Keratinocyte (primary cell): Measurements from ENCODE around the gene TPRN. TPM values are rescaled to one million over a fixed set of nuclear protein-coding genes. Genes with fewer than 3 reads are reported as not detected.
A peak's percentile ranks its signal among the peaks of the same experiment; 100 is the strongest.

ENCODE experiments used
- DNase-seq: peaks from one replicate; pipeline ENCODE4 v3.0.0-alpha.2; 2011; ENCODE audit warnings: low read depth, missing footprints, low spot score
- FAIRE-seq: peaks from 2 replicates; lab custom pipeline; 2011; peaks lifted over from hg19 to GRCh38; lab: Jason Lieb, UNC
- H2AFZ ChIP-seq: 2 replicates; pipeline ENCODE4 v1.6.0; 2012; ENCODE audit warnings: low read length, control low read depth, inconsistent platforms; ENCODE audit not compliant: control insufficient read depth
- H3K27ac ChIP-seq: 2 replicates; pipeline ENCODE4 v1.5.1; 2011; ENCODE audit warnings: low read length; ENCODE audit not compliant: control insufficient read depth, insufficient read depth
- H3K27me3 ChIP-seq: 3 replicates; pipeline ENCODE4 v1.6.0; 2011; ENCODE audit warnings: low read length; ENCODE audit not compliant: control insufficient read depth, insufficient read depth; ENCODE audit errors: extremely low read depth
- H3K36me3 ChIP-seq, 2 experiments: 2 replicates in 1 of 2; 3 replicates in 1 of 2; pipeline ENCODE4 v1.5.1; 2011; ENCODE audit warnings: low read length in 2 of 2, mild to moderate bottlenecking in 1 of 2; ENCODE audit not compliant: control insufficient read depth in 2 of 2, insufficient read depth in 2 of 2; ENCODE audit errors: extremely low read depth in 1 of 2
- H3K4me1 ChIP-seq: 3 replicates; pipeline ENCODE4 v1.5.1; 2011; ENCODE audit warnings: low read length; ENCODE audit not compliant: control insufficient read depth, insufficient read depth; ENCODE audit errors: extremely low read depth
- H3K4me2 ChIP-seq: 3 replicates; pipeline ENCODE4 v1.6.0; 2011; ENCODE audit warnings: low read depth, low read length; ENCODE audit not compliant: control insufficient read depth, insufficient read depth; ENCODE audit errors: extremely low read depth
- H3K4me3 ChIP-seq, 3 experiments: fragments of 200-600 bp in 1 of 3; sonication (generic) in 1 of 3; 2 replicates in 2 of 3; 3 replicates in 1 of 3; pipeline ENCODE4 v1.5.1; 2011 to 2016; ENCODE audit warnings: low read length in 3 of 3, mild to moderate bottlenecking in 3 of 3, control low read depth in 2 of 3, inconsistent platforms in 1 of 3, low read depth in 1 of 3, mixed read lengths in 1 of 3, mixed run types in 1 of 3, moderate library complexity in 1 of 3; ENCODE audit not compliant: control insufficient read depth in 2 of 3, insufficient read depth in 2 of 3; ENCODE audit errors: extremely low read depth in 1 of 3
- H3K79me2 ChIP-seq: 2 replicates; pipeline ENCODE4 v1.6.0; 2012; ENCODE audit warnings: low read length; ENCODE audit not compliant: control insufficient read depth, insufficient read depth
- H3K9ac ChIP-seq: 3 replicates; pipeline ENCODE4 v1.6.0; 2011; ENCODE audit warnings: low read length; ENCODE audit not compliant: control insufficient read depth, insufficient read depth; ENCODE audit errors: extremely low read depth
- H3K9me1 ChIP-seq: 3 replicates; pipeline ENCODE4 v1.6.0; 2011; ENCODE audit warnings: low read length; ENCODE audit not compliant: control insufficient read depth, insufficient read depth; ENCODE audit errors: extremely low read depth
- H3K9me3 ChIP-seq: 2 replicates; pipeline ENCODE4 v1.5.1; 2012; ENCODE audit warnings: low read depth, low read length; ENCODE audit not compliant: control insufficient read depth
- H4K20me1 ChIP-seq: 3 replicates; pipeline ENCODE4 v1.6.0; 2011; ENCODE audit warnings: low read length; ENCODE audit not compliant: control insufficient read depth, insufficient read depth; ENCODE audit errors: extremely low read depth
- EZH2 ChIP-seq: IDR thresholded peaks from one replicate; pipeline ENCODE4 v1.6.1; 2012; ENCODE audit warnings: inconsistent platforms, mild to moderate bottlenecking, low read length, moderate library complexity
- dilution Hi-C: fragments of 300-500 bp; cut with MboI; formaldehyde crosslinking; loops from one replicate; pipeline ENCODE4 v1.7.0; 2020; ENCODE audit warnings: low sequenced_read_pairs; ENCODE audit not compliant: extremely low pct_ligation_motif_present
- polyA plus RNA-seq, 5 experiments: library from polyadenylated mRNA; depleted of rRNA in 3 of 5; stranded (reverse) in 3 of 5; stranded (forward) in 1 of 5; unstranded in 1 of 5; fragments of >200 nt; gene quantifications; 1 replicate in 1 of 5; 2 replicates in 3 of 5; 3 replicates in 1 of 5; pipeline versions ENCODE4 v1.2.1 to v1.2.3, GENCODE V29; 2011 to 2012; ENCODE audit warnings: missing spikeins in 2 of 5, low read depth in 1 of 5, low replicate concordance in 1 of 5
- TF ChIP-seq, protein P1 (sequence below), 3 experiments: IDR thresholded peaks in 1 of 3; conservative IDR thresholded peaks in 1 of 3; optimal IDR thresholded peaks in 1 of 3; 2 replicates in 2 of 3; 3 replicates in 1 of 3; pipeline versions ENCODE3 to v1.5.1; 2011; ENCODE audit warnings: low read length in 3 of 3, mild to moderate bottlenecking in 3 of 3, moderate library complexity in 2 of 3, control low read depth in 1 of 3, inconsistent platforms in 1 of 3; ENCODE audit not compliant: insufficient read depth in 2 of 3; ENCODE audit errors: extremely low read depth in 1 of 3

TPRN gene
- polyA plus RNA-seq, 1 donor (not counting 4 experiments of a cell fraction or from before 2014, with no cell fraction given): 1.1 TPM

DNA sequence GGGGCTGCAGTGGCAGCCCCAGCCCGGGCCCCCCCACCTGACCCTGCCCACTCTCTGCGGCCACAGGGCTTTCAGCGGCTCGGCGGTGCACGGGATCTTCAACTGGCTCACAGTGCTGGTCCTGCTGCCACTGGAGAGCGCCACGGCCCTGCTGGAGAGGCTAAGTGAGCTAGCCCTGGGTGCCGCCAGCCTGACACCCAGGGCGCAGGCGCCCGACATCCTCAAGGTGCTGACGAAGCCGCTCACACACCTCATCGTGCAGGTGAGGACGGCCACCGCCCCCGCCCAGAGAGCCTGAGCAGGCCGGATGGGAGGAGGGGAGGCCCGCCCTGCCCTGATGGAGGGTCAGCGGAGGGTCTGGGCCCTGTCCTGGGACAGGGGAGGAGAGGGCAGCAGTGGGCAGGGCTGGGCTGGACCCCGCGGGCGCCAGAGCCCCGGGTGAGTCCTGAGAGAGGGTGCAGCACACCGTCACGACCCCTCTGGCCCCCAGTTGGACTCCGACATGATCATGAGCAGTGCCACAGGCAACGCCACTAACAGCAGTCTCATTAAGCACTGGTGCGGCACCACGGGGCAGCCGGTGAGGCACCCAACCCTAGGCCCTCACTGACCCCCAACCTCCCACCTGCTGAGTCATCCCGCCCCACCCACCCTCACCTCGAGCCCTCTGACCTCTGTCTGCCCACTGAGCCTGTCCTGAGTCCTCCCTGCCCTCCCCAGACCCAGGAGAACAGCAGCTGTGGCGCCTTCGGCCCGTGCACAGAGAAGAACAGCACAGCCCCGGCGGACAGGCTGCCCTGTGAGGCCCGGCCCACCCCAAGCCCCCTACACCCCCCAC, 32.8 kb upstream of the TPRN start:
- H3K27ac ChIP-seq: no peak overlapping the region
- no peak overlapping the region for H3K4me3 ChIP-seq
- H3K4me2 ChIP-seq: no peak overlapping the region
- H3K36me3 ChIP-seq: peaks cover 0 to 2% of the 10 kb centered on the region in 2 experiments
- no peak for TF ChIP-seq EZH2
- TF ChIP-seq, protein P1, sequence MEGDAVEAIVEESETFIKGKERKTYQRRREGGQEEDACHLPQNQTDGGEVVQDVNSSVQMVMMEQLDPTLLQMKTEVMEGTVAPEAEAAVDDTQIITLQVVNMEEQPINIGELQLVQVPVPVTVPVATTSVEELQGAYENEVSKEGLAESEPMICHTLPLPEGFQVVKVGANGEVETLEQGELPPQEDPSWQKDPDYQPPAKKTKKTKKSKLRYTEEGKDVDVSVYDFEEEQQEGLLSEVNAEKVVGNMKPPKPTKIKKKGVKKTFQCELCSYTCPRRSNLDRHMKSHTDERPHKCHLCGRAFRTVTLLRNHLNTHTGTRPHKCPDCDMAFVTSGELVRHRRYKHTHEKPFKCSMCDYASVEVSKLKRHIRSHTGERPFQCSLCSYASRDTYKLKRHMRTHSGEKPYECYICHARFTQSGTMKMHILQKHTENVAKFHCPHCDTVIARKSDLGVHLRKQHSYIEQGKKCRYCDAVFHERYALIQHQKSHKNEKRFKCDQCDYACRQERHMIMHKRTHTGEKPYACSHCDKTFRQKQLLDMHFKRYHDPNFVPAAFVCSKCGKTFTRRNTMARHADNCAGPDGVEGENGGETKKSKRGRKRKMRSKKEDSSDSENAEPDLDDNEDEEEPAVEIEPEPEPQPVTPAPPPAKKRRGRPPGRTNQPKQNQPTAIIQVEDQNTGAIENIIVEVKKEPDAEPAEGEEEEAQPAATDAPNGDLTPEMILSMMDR (optimal IDR thresholded peaks at IDR 0.05 in 1 of 3, IDR thresholded peaks at IDR 0.05 in 1 of 3, conservative IDR thresholded peaks at IDR 0.05 in 1 of 3; ENCODE audit: extremely low read depth in 1 of 3, insufficient read depth in 2 of 3, low read length in 3 of 3): peak in 1 of 3 experiments; percentile 17
- H2AFZ ChIP-seq: no peak overlapping the region
- DNase-seq: no peak
- no peaks in the 10 kb centered on the region for H3K9me1 ChIP-seq
- no peaks in the 10 kb centered on the region for H4K20me1 ChIP-seq
- FAIRE-seq: no peak
- H3K9ac ChIP-seq: no peak overlapping the region
- peaks cover 15% of the 10 kb centered on the region for H3K27me3 ChIP-seq
- H3K9me3 ChIP-seq: no peaks in the 10 kb centered on the region
- dilution Hi-C loops: no loop called here
- no peaks in the 10 kb centered on the region for H3K79me2 ChIP-seq
- H3K4me1 ChIP-seq: no peaks in the 10 kb centered on the region

DNA sequence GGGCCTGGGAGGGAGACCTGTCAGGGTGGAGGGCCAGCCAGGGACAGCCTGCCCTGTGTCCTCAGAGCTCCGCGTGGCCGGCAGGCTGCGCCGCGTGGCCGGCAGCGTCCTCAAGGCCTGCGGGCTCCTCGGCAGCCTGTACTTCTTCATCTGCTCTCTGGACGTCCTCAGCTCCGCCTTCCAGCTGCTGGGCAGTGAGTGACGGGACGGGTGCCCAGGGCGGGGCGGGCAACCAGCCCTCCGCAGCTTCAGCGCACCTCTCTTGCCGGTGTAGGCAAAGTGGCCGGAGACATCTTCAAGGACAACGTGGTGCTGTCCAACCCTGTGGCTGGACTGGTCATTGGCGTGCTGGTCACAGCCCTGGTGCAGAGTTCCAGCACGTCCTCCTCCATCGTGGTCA, 32.0 kb upstream of the TPRN start:
- Histone ChIP-seq H4K20me1 (no peaks in the 10 kb centered on the region), H2AFZ (no peak overlapping the region), H3K9me3 (no peaks in the 10 kb centered on the region), H3K4me2 (no peak overlapping the region), H3K4me3 (no peak overlapping the region), H3K27me3 (peaks cover 15% of the 10 kb centered on the region), H3K79me2 (no peaks in the 10 kb centered on the region), H3K27ac (no peak overlapping the region), H3K4me1 (peaks cover 2% of the 10 kb centered on the region), H3K9me1 (no peaks in the 10 kb centered on the region), H3K9ac (no peak overlapping the region), H3K36me3 (no peaks in the 10 kb centered on the region)
- peak; percentile 8 for TF ChIP-seq EZH2
- TF ChIP-seq, protein P1 (optimal IDR thresholded peaks at IDR 0.05 in 1 of 3, IDR thresholded peaks at IDR 0.05 in 1 of 3, conservative IDR thresholded peaks at IDR 0.05 in 1 of 3; ENCODE audit: extremely low read depth in 1 of 3, insufficient read depth in 2 of 3, low read length in 3 of 3): no peak
- dilution Hi-C loops: no loop called here
- DNase-seq: no peak
- FAIRE-seq: no peak
